Keratinocyte (primary cell): Measurements from ENCODE around the gene GALNT8.

Experiments
- EZH2 ChIP-seq: IDR thresholded peaks from one replicate; pipeline ENCODE4 v1.6.1; 2012; ENCODE audit warnings: inconsistent platforms, mild to moderate bottlenecking, low read length, moderate library complexity
- TF ChIP-seq, protein P1 (sequence below), 3 experiments: IDR thresholded peaks in 1 of 3; conservative IDR thresholded peaks in 1 of 3; optimal IDR thresholded peaks in 1 of 3; 2 replicates in 2 of 3; 3 replicates in 1 of 3; pipeline versions ENCODE3 to v1.5.1; 2011; ENCODE audit warnings: low read length in 3 of 3, mild to moderate bottlenecking in 3 of 3, moderate library complexity in 2 of 3, control low read depth in 1 of 3, inconsistent platforms in 1 of 3; ENCODE audit not compliant: insufficient read depth in 2 of 3; ENCODE audit errors: extremely low read depth in 1 of 3

DNA sequence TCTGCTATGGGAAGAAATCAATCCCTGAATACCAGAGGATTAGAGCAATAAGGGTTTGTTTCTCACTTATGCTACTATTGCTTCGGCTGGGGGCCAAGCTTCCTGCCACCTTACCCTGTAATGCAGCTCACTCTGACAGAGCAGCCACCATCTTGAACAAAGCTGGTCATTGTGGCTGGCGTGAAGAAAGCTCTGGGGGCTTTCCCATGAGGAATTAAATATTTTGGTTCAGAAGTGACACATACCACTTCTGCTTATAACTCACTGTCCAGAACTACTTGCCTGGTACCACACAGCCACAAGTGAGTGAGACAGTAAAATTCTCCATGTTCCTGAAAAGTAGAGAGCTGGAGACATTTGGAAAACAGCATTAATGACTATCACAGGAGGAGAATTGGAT lies 82.6 kb downstream of the GALNT8 start:
- TF ChIP-seq, protein P1, sequence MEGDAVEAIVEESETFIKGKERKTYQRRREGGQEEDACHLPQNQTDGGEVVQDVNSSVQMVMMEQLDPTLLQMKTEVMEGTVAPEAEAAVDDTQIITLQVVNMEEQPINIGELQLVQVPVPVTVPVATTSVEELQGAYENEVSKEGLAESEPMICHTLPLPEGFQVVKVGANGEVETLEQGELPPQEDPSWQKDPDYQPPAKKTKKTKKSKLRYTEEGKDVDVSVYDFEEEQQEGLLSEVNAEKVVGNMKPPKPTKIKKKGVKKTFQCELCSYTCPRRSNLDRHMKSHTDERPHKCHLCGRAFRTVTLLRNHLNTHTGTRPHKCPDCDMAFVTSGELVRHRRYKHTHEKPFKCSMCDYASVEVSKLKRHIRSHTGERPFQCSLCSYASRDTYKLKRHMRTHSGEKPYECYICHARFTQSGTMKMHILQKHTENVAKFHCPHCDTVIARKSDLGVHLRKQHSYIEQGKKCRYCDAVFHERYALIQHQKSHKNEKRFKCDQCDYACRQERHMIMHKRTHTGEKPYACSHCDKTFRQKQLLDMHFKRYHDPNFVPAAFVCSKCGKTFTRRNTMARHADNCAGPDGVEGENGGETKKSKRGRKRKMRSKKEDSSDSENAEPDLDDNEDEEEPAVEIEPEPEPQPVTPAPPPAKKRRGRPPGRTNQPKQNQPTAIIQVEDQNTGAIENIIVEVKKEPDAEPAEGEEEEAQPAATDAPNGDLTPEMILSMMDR (optimal IDR thresholded peaks at IDR 0.05 in 1 of 3, IDR thresholded peaks at IDR 0.05 in 1 of 3, conservative IDR thresholded peaks at IDR 0.05 in 1 of 3; ENCODE audit: extremely low read depth in 1 of 3, insufficient read depth in 2 of 3, low read length in 3 of 3) = no peak
- no peak for TF ChIP-seq EZH2
